HEK293 (cell line): Measurements from ENCODE around the gene NUDT21.

Source experiments
- CTCF ChIA-PET: fragments of 350-600 bp; formaldehyde crosslinking; extraction: SDS; loops from one replicate; lab custom pipeline; 2021; ENCODE audit warnings: antibody characterized with exemption; lab: Yijun Ruan, JAX
- POLR2A ChIA-PET: fragments of 300-600 bp; formaldehyde crosslinking; extraction: SDS; loops from one replicate; lab custom pipeline; 2020; ENCODE audit warnings: antibody characterized with exemption, inconsistent platforms; lab: Yijun Ruan, JAX
- H3K27ac ChIP-seq: fragments of 200-500 bp; sonication (Bioruptor generic); 2 replicates; pipeline ENCODE4 v1.5.1; 2014; ENCODE audit warnings: low read depth, low read length, control low read depth, inconsistent platforms; ENCODE audit errors: extremely low read depth
- H3K36me3 ChIP-seq, 2 experiments: fragments of 200-500 bp in 1 of 2; sonication (Bioruptor generic) in 1 of 2; 1 replicate in 1 of 2; 2 replicates in 1 of 2; pipeline ENCODE4 v1.5.1; 2014 to 2017; ENCODE audit warnings: inconsistent platforms in 2 of 2, low read length in 2 of 2; ENCODE audit not compliant: control insufficient read depth in 2 of 2, insufficient read depth in 1 of 2
- H3K4me1 ChIP-seq: fragments of 200-500 bp; sonication (Bioruptor generic); 2 replicates; pipeline ENCODE4 v1.5.1; 2014; ENCODE audit warnings: mild to moderate bottlenecking, low read length, inconsistent platforms; ENCODE audit not compliant: control insufficient read depth, insufficient read depth
- H3K4me3 ChIP-seq: 2 replicates; pipeline ENCODE4 v1.5.1; 2011; ENCODE audit warnings: low read depth, mild to moderate bottlenecking, control low read depth, low read length, moderate library complexity
- H3K9me3 ChIP-seq: fragments of 200-500 bp; sonication (Bioruptor generic); 2 replicates; pipeline ENCODE4 v1.5.1; 2014; ENCODE audit warnings: low read depth, low read length, inconsistent platforms; ENCODE audit not compliant: control insufficient read depth, insufficient read depth
- AEBP2 ChIP-seq: fragments of 450-650 bp; formaldehyde crosslinking; IDR thresholded peaks from 2 replicates; pipeline ENCODE4 v1.5.1; 2016; ENCODE audit warnings: missing biosample characterization, missing genetic modification characterization, borderline replicate concordance
- KLF10 ChIP-seq: fragments of 450-650 bp; IDR thresholded peaks from 2 replicates; pipeline ENCODE4 v1.5.1; 2018; ENCODE audit warnings: missing biosample characterization, mild to moderate bottlenecking, missing genetic modification characterization
- OVOL3 ChIP-seq: fragments of 450-650 bp; formaldehyde crosslinking; IDR thresholded peaks from 2 replicates; pipeline ENCODE4 v1.5.1; 2016; ENCODE audit warnings: missing biosample characterization, missing genetic modification characterization
- PRDM1 ChIP-seq: fragments of 450-650 bp; formaldehyde crosslinking; IDR thresholded peaks from 2 replicates; pipeline ENCODE4; 2016; ENCODE audit warnings: missing biosample characterization, missing genetic modification characterization
- ZBTB44 ChIP-seq: fragments of 450-650 bp; IDR thresholded peaks from 2 replicates; pipeline ENCODE4 v1.5.1; 2018; ENCODE audit warnings: missing biosample characterization, mild to moderate bottlenecking, missing genetic modification characterization
- ZBTB48 ChIP-seq: fragments of 450-650 bp; formaldehyde crosslinking; IDR thresholded peaks from 2 replicates; pipeline ENCODE4 v1.5.1; 2016; ENCODE audit warnings: missing biosample characterization, missing genetic modification characterization
- ZFHX2 ChIP-seq: fragments of 450-650 bp; formaldehyde crosslinking; conservative IDR thresholded peaks from 2 replicates; pipeline ENCODE4 v1.5.1; 2016; ENCODE audit warnings: missing biosample characterization, missing genetic modification characterization
- ZNF155 ChIP-seq: fragments of 450-650 bp; formaldehyde crosslinking; IDR thresholded peaks from 2 replicates; pipeline ENCODE4 v1.5.1; 2016; ENCODE audit warnings: missing biosample characterization, missing genetic modification characterization
- ZNF174 ChIP-seq: fragments of 450-650 bp; formaldehyde crosslinking; IDR thresholded peaks from 2 replicates; pipeline ENCODE4 v1.5.0; 2017; ENCODE audit warnings: missing biosample characterization, mild to moderate bottlenecking, missing genetic modification characterization
- ZNF341 ChIP-seq: fragments of 450-650 bp; formaldehyde crosslinking; IDR thresholded peaks from 2 replicates; pipeline ENCODE4; 2016; ENCODE audit warnings: low read depth, missing biosample characterization, missing genetic modification characterization
- ZNF433 ChIP-seq: fragments of 450-650 bp; formaldehyde crosslinking; IDR thresholded peaks from 2 replicates; pipeline ENCODE4 v1.5.1; 2016; ENCODE audit warnings: missing biosample characterization, missing genetic modification characterization, low read depth
- ZNF585B ChIP-seq: fragments of 450-650 bp; formaldehyde crosslinking; IDR thresholded peaks from 2 replicates; pipeline ENCODE4 v1.5.1; 2016; ENCODE audit warnings: missing biosample characterization, missing genetic modification characterization
- ZNF610 ChIP-seq: fragments of 450-650 bp; formaldehyde crosslinking; IDR thresholded peaks from 2 replicates; pipeline ENCODE4 v1.5.1; 2016; ENCODE audit warnings: missing biosample characterization, missing genetic modification characterization, borderline replicate concordance
- TF ChIP-seq, protein P1 (sequence below): fragments of 450-650 bp; formaldehyde crosslinking; IDR thresholded peaks from 2 replicates; pipeline ENCODE4 v1.5.1; 2016; ENCODE audit warnings: missing biosample characterization, missing genetic modification characterization
- TF ChIP-seq, protein P2 (sequence below): fragments of 450-650 bp; formaldehyde crosslinking; IDR thresholded peaks from 2 replicates; pipeline ENCODE4 v1.5.1; 2016; ENCODE audit warnings: missing biosample characterization, missing genetic modification characterization
- TF ChIP-seq, protein P3 (sequence below): fragments of 450-650 bp; formaldehyde crosslinking; IDR thresholded peaks from 2 replicates; pipeline ENCODE4 v1.5.1; 2016; ENCODE audit warnings: missing biosample characterization, missing genetic modification characterization
- TF ChIP-seq, protein P4 (sequence below): fragments of 450-650 bp; formaldehyde crosslinking; IDR thresholded peaks from 2 replicates; pipeline ENCODE4 v1.5.1; 2016; ENCODE audit warnings: missing biosample characterization, missing genetic modification characterization

NUDT21 gene

DNA sequence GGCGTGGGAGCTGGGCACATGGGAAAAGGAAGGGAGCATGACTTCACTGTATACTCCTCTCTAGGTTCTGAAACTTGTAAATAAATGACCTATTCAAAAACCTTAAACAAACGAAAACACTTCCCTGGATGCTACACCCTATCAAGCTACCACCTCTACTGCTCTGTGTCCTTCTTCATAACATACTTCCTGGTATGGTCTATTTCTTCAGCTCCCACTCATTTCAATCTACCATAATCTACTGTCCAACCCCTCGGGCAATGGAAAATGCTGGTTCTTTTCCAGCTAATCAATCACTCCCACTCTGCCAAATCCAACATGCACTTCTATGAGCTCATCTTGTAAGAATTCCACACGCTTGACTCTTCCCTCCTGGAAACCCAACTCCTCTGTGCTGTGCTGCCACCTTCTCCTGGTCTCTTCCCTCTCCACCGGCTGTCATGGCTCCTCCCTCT, 68.2 kb downstream of the NUDT21 start (continued):
- no peak for TF ChIP-seq ZNF174 (tag by site-specific recombination)
- TF ChIP-seq ZNF610 (tag by site-specific recombination): no peak
- TF ChIP-seq PRDM1 (tag by site-specific recombination): peak; percentile 35; the same call in 1 of the 2 replicates
- TF ChIP-seq AEBP2 (tag by site-specific recombination): no peak
- no peak for TF ChIP-seq OVOL3 (tag by site-specific recombination)
- TF ChIP-seq ZNF155: no peak
- TF ChIP-seq ZFHX2: peak; percentile 74
- TF ChIP-seq, protein P1, sequence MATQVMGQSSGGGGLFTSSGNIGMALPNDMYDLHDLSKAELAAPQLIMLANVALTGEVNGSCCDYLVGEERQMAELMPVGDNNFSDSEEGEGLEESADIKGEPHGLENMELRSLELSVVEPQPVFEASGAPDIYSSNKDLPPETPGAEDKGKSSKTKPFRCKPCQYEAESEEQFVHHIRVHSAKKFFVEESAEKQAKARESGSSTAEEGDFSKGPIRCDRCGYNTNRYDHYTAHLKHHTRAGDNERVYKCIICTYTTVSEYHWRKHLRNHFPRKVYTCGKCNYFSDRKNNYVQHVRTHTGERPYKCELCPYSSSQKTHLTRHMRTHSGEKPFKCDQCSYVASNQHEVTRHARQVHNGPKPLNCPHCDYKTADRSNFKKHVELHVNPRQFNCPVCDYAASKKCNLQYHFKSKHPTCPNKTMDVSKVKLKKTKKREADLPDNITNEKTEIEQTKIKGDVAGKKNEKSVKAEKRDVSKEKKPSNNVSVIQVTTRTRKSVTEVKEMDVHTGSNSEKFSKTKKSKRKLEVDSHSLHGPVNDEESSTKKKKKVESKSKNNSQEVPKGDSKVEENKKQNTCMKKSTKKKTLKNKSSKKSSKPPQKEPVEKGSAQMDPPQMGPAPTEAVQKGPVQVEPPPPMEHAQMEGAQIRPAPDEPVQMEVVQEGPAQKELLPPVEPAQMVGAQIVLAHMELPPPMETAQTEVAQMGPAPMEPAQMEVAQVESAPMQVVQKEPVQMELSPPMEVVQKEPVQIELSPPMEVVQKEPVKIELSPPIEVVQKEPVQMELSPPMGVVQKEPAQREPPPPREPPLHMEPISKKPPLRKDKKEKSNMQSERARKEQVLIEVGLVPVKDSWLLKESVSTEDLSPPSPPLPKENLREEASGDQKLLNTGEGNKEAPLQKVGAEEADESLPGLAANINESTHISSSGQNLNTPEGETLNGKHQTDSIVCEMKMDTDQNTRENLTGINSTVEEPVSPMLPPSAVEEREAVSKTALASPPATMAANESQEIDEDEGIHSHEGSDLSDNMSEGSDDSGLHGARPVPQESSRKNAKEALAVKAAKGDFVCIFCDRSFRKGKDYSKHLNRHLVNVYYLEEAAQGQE (tag by site-specific recombination): no peak
- TF ChIP-seq ZBTB44 (tag by site-specific recombination): no peak
- TF ChIP-seq, all 188 proteins: peak for 6

GRCh38 chr16:56382459-56382858, 68.7 kb downstream of the NUDT21 start:
- TF ChIP-seq, protein P2, sequence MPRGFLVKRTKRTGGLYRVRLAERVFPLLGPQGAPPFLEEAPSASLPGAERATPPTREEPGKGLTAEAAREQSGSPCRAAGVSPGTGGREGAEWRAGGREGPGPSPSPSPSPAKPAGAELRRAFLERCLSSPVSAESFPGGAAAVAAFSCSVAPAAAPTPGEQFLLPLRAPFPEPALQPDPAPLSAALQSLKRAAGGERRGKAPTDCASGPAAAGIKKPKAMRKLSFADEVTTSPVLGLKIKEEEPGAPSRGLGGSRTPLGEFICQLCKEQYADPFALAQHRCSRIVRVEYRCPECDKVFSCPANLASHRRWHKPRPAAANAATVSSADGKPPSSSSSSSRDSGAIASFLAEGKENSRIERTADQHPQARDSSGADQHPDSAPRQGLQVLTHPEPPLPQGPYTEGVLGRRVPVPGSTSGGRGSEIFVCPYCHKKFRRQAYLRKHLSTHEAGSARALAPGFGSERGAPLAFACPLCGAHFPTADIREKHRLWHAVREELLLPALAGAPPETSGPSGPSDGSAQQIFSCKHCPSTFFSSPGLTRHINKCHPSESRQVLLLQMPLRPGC (tag by site-specific recombination): no peak
- TF ChIP-seq ZNF433: no peak
- TF ChIP-seq KLF10: no peak
- TF ChIP-seq ZNF585B (tag by site-specific recombination): no peak
- TF ChIP-seq, protein P3, sequence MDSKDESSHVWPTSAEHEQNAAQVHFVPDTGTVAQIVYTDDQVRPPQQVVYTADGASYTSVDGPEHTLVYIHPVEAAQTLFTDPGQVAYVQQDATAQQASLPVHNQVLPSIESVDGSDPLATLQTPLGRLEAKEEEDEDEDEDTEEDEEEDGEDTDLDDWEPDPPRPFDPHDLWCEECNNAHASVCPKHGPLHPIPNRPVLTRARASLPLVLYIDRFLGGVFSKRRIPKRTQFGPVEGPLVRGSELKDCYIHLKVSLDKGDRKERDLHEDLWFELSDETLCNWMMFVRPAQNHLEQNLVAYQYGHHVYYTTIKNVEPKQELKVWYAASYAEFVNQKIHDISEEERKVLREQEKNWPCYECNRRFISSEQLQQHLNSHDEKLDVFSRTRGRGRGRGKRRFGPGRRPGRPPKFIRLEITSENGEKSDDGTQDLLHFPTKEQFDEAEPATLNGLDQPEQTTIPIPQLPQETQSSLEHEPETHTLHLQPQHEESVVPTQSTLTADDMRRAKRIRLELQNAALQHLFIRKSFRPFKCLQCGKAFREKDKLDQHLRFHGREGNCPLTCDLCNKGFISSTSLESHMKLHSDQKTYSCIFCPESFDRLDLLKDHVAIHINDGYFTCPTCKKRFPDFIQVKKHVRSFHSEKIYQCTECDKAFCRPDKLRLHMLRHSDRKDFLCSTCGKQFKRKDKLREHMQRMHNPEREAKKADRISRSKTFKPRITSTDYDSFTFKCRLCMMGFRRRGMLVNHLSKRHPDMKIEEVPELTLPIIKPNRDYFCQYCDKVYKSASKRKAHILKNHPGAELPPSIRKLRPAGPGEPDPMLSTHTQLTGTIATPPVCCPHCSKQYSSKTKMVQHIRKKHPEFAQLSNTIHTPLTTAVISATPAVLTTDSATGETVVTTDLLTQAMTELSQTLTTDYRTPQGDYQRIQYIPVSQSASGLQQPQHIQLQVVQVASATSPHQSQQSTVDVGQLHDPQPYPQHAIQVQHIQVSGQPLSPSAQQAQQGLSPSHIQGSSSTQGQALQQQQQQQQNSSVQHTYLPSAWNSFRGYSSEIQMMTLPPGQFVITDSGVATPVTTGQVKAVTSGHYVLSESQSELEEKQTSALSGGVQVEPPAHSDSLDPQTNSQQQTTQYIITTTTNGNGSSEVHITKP (tag by site-specific recombination): no peak
- TF ChIP-seq ZBTB48 (tag by site-specific recombination): no peak
- no peak for TF ChIP-seq ZNF341 (tag by site-specific recombination)
- TF ChIP-seq, protein P4, sequence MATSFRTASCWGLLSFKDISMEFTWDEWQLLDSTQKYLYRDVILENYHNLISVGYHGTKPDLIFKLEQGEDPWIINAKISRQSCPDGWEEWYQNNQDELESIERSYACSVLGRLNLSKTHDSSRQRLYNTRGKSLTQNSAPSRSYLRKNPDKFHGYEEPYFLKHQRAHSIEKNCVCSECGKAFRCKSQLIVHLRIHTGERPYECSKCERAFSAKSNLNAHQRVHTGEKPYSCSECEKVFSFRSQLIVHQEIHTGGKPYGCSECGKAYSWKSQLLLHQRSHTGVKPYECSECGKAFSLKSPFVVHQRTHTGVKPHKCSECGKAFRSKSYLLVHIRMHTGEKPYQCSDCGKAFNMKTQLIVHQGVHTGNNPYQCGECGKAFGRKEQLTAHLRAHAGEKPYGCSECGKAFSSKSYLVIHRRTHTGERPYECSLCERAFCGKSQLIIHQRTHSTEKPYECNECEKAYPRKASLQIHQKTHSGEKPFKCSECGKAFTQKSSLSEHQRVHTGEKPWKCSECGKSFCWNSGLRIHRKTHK (tag by site-specific recombination): no peak
- H3K27ac ChIP-seq: no peak overlapping the region
- ChIA-PET POLR2A (interaction anchor here (0.6 to 1.8 kb wide), 7 partner anchors 12 to 237 kb away, joined by 3 to 7 read pairs (median 4); partner anchors contain the start of genes NUDT21 and OGFOD1), CTCF (interaction anchor here (0.6 to 2.1 kb wide), 3 partner anchors 26 to 32 kb away, joined by 3 to 11 read pairs (median 3); no protein-coding TSS in a partner anchor)
- no peaks in the 10 kb centered on the region for H3K4me1 ChIP-seq
- H3K9me3 ChIP-seq: no peaks in the 10 kb centered on the region
- H3K36me3 ChIP-seq: peaks cover 20 to 98% of the 10 kb centered on the region in 2 experiments; a peak in 2 of 3 replicates
- no peak overlapping the region for H3K4me3 ChIP-seq
